GM11168 (cell line): ENCODE measurements around the gene EIF4E3.

Experiments used
- in situ Hi-C: fragments of 300-500 bp; cut with MboI; formaldehyde crosslinking; loops from one replicate; pipeline ENCODE4 v1.12.0; 2022; ENCODE audit warnings: low sequenced_read_pairs; ENCODE audit not compliant: unreplicated experiment

EIF4E3 gene

DNA sequence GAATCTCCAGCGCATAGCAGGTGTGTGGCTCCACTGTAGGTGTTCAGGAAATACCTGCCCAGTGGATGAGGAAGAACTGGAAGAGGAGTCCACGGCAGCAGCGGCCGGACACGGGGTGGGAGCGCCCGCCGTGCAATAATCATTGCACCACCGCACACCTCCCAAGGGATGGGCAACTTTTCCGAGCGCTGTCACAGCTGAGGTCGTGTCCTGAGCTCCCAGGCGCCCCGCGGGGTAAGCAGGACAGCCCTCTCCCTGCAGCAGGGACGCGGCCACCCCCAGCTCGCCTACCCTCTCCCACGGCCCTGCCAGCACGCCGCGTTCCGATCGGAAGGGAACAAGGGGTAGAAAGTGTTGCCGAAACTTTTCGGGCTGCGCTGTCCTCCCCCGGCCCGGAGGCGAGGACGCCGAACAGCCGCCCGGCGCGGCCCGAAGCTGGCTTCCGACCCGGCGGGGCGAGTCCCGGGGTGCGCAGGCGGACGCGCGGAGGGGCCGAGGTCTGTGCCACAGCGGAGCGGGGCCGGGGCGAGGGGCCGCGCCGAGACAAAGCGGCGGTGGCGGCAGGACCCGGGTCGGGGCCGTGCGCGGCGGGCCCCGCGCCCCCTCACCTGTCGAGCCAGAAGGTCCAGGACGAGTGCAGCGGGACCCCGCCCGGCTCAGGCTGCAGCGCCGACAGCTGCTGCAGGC lies 475 bp downstream of the EIF4E3 start:
- in situ Hi-C loops: loop anchor here (25.0 kb wide), 2 partner anchors 363 to 1363 kb away; no protein-coding TSS in a partner anchor

DNA sequence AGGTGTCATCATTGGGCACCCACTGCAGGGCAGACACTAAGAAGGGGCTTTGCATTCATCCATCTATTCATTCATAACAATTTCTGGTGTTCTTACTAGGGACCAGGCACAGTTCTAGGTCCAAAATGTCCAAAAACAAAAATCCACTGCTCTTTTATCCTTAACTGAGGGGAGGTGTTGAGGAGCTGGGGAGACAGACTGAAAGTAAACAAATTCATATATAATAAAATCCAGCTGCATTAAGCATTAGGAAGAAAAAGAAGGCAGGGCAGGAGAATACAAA lies 1.1 kb downstream of the EIF4E3 start:
- in situ Hi-C loops: loop anchor here (25.0 kb wide), 2 partner anchors 363 to 1363 kb away; no protein-coding TSS in a partner anchor

DNA sequence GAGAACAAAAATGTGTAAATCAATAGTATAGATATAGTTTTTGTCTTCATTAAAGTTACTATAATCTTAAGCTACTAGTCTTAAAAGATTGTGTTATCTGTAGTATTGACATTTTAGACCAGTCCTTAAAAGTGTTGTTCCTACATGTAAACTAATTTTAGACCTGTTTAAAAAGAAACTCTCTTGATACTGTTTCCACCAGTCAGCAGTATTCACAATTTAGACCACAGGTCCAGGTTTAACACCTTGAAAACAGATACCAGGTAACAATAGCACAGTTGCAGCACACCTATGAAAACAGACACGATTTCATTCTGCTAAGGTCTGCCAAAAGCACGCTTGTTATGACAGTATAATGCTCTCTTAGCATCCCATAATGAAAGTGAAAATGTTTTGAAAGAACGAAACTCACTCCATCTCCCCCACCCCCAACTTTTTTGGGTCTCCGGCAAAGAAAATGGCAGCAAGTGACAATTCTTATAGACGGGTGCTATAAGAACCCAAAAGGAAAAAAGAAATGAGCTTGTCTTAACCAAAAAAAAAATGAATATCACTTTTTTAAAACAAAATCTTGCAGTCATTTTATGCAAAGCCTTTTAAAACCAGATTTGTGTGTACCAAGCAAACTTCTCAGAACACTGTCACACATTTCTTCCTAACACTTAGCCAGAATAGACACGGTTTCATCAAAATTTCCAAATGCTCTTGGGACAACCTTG lies 1.6 kb downstream of the EIF4E3 start:
- in situ Hi-C loops: loop anchor here (25.0 kb wide), 2 partner anchors 364 to 1364 kb away; no protein-coding TSS in a partner anchor

DNA sequence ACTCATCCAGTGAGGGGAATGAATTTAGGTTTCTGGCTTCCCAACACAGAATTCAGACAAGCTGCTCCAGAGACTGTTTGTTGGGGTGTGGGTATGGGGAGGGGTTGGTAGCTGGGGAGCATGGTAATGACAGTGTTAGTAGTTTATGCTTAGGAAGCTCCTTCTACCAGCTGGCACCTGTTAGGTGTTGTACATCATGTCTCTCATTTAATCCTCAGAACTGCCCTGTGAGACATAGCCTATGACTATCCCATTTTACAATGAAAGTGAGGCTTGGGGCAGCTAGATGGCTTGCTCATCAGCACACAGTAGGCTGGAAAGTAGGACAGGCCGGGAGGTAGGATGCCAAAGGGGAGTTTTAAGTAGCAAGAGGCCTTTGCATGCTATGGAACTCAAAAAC lies 2.5 kb downstream of the EIF4E3 start:
- in situ Hi-C loops: loop anchor here (25.0 kb wide), 2 partner anchors 365 to 1365 kb away; no protein-coding TSS in a partner anchor

DNA sequence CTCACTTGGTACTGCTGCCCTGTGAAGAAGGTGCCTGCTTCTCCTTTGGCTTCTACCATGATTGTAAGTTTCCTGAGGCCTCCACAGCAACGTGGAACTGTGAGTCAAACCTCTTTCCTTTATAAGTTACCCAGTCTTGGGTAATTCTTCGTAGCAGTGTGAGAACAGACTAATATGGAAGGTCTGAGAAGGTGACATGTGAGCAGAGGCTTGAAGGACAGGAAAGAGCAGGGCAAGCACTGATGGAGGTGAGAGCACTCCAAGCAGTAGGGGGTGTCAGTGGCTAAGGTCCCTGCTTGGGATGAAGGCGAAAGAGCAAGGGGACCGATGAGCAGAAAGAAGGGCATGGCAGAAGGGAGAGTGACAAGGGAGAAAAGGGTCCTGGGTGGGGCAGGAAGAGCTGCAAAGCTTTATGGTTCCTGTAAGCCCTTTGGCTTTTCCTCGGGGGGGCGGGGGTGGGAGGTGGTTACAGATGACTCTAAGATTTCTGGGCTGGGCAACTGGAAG lies 3.5 kb downstream of the EIF4E3 start:
- in situ Hi-C loops: loop anchor here (25.0 kb wide), 2 partner anchors 366 to 1366 kb away; no protein-coding TSS in a partner anchor

DNA sequence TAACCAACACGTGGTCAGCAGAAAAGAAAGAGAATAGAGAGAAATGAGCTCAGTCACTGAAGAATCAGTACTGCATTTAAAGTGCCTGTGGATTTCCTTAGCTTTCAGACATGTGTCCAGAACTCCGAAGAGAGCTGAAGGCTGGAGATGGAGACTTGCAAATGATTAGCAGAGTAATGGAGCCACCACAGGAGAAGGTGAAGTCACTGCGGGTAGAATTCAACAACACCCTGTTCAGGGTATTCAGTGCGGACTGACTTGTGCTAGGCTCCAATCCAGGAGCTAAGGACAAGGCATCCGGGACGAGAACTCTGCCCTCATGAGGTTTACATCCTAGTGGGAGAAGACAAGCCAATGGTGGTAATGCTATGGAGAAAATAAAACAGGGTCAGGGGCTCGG lies 4.2 kb downstream of the EIF4E3 start:
- in situ Hi-C loops: loop anchor here (25.0 kb wide), 2 partner anchors 366 to 1366 kb away; no protein-coding TSS in a partner anchor

DNA sequence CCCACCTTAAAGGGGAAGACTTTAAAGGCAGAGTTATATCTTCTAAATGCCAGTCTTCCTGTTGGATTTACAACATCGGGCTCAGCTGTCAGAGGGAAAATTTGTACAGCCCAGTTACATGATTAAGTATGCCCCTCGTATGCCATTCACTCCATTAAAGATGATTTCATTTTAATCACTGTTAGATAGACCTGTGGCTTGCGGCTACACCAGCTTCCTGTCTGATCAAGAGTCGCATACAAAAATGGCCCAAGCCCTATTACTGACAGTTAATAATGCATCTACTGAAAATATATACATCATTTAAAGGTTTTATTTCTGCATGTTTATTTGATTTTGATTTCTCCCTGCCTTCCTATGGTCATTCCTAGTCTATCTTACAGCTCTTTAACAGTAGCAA lies 7.1 kb downstream of the EIF4E3 start:
- in situ Hi-C loops: loop anchor here (10.0 to 25.0 kb wide), 3 partner anchors 369 to 1369 kb away; no protein-coding TSS in a partner anchor

DNA sequence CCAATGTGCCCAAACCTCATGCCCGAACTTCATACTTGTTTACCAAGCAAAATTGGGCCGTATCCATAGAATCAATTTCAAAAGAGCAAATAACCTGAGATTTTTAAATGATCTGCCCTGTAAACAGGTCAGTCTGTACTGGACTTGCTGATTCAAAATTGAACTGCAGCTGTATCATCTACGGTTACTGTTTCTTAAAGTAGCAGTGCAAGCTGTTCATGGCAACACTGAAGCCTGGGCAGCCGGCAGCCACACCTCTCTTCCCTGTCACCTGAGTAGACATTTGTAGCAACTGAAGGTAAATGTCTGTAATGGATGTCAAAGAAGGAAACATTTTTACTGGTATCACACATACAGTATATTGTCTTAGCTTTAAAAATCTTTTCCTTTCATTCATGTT lies 10.6 kb downstream of the EIF4E3 start:
- in situ Hi-C loops: loop anchor here (10.0 to 25.0 kb wide), 3 partner anchors 373 to 1373 kb away; no protein-coding TSS in a partner anchor

DNA sequence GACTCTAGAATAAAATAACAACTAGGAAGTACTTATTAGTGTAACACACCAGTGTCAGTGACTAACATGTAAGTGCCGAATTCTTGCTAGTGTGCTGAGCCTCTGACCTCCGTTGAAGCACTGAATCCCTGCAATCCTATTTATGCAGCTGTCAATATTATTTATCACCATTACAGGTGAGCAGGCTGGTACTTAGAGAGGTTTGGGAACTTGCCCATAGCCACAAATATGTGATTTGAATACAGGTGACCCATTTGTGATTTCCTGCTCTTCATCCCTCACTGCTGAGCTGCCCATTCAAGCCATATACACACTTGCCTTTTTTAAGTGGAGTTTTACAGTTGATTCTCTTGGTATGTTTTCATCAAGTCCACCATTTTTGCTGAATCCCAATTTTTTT lies 12.2 kb downstream of the EIF4E3 start:
- in situ Hi-C loops: loop anchor here (10.0 to 25.0 kb wide), 3 partner anchors 374 to 1374 kb away; no protein-coding TSS in a partner anchor

DNA sequence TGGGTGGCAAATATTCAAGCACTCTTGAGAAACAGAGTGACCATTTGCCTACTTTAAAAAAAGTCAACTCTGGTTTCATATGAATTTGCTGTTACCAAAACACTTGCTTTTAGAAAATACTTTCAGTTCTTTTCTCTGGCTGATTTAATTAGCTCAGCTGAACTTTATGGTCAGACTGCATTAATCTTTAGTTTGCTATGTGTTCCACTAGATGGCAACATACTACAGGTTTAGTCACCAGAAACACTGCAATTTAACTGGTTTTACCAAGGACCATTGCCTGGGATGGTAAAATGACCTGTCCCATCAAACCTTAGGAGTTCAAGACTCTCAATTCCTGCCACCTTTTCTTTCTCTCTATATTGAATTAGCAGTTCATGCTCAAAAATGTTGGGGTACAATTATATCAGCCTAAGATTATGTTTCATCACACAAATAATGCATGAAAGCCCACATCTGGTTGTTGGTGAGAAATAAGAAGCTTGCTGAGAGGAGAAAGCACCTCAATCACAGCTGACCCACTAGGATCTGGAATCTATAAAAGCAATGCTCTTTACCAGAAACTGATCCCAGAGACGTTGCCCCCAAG lies 14.2 kb downstream of the EIF4E3 start:
- in situ Hi-C loops: loop anchor here (10.0 to 25.0 kb wide), 3 partner anchors 376 to 1376 kb away; no protein-coding TSS in a partner anchor

DNA sequence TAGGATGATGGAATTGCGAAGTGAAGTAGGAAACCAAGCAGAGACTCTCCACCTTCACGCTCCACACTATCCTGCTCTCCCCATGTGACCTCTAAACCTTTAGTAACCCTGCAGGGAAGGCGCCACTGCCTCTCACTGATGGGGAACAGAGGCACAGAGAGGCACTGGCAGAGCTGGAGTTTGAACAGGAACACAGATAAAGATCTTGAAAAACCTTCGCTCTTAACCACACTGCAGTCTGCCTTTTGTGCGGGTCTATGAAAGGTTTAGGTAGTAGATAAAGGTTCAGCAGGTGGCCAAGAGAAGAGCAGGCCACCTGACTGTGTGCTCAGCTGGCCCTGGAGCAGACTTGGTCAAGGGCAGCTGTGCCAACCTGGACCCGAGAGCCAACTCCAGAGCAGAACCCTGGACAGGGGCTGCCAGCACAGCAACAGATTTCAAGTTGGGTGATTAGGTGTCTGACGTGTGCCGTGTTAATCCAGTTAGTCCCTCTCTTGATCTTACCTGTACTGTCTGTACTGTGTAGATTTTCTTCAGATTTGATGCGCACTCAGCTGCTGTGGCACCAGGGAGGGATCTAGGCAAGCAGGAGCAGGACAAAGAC lies 15.2 kb downstream of the EIF4E3 start:
- in situ Hi-C loops: loop anchor here (10.0 to 25.0 kb wide), 3 partner anchors 377 to 1377 kb away; no protein-coding TSS in a partner anchor

DNA sequence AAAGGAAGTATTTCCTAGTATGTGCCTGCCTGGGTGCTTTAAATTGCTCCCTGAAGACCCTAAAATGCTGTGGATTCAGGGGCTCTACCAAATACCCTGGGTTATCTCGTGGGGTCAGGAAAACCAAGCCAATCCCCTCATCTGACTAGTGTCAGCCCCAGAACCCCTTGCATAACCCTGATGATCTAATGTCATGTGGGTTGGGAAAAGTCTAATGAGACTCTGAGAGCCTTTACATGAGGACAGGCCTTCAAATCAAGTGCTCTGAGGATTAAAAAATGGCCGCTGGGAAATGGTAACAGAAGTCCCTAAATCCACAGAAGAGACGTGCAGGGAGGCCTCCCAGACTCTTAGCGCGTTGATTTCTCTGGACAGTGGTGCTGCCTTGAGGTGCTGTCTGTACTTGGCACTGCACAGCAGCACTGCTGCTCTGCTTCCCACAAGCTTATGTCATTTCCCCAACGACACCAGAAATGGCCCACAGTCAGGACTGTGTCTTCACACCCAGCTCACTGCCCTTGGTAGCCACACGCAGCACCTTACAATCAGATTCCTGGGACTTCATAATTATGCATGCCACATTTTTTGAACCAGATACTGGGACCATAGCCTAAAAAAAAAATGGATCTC lies 16.6 kb downstream of the EIF4E3 start:
- in situ Hi-C loops: loop anchor here (25.0 kb wide), 2 partner anchors 379 to 1379 kb away; no protein-coding TSS in a partner anchor

DNA sequence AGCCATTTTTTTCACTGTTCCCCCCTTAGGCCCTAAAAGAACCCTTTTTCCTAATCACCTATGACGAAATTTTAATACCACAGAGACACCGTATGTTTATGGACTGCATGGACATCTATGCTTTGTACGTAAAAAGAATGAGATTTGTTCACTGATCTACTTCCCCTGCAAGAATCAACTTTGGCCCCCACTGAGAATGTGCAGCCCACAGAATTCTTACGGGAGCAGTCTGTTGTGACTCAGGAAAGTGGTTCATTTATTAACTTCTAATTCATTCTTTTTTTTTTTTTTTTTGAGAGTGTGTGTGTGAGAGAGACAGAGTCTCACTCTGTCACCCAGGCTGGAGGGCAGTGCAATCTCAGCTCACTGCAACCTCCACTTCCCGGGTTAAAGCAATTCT lies 17.6 kb downstream of the EIF4E3 start:
- in situ Hi-C loops: loop anchor here (25.0 kb wide), 2 partner anchors 380 to 1380 kb away; no protein-coding TSS in a partner anchor

DNA sequence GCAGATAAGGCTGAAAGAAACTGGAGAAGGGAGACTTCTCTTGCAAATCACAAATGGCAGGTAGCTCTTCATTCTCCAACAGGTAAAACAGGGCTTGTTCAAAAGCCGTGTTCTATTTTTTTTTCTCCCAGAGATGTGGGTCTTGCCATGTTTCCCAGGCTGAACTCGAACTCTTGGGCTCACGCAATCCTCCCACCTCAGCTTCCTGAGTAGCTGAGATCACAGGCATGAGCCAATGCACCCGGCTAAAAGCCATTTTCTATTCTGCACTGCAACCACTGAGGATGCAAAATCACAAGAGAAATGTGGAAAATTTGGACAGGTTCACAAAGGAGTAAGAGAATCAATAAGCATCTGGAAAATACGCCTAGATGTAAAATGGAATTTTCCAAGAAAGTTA lies 19.5 kb downstream of the EIF4E3 start:
- in situ Hi-C loops: loop anchor here (25.0 kb wide), 2 partner anchors 382 to 1382 kb away; no protein-coding TSS in a partner anchor

DNA sequence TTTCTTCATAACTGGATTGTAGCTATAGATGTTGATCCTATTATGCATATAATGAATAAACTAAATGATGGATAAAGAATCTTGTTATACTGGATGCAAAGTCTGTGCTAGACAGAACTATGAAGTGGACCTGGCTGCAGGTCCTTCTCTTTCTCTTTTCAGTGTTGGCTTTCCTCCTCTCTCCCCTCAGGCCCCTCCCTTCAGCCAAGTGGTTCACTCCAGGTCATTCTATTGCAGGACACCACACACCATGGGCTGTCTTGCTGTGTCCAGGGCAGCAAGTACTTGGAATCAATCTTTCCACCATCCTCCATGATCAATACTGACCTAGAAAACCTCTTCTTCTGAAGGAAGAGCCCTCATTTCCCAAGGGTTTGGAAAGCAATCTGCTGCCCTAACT lies 20.3 kb downstream of the EIF4E3 start:
- in situ Hi-C loops: loop anchor here (25.0 kb wide), 2 partner anchors 382 to 1382 kb away; no protein-coding TSS in a partner anchor

DNA sequence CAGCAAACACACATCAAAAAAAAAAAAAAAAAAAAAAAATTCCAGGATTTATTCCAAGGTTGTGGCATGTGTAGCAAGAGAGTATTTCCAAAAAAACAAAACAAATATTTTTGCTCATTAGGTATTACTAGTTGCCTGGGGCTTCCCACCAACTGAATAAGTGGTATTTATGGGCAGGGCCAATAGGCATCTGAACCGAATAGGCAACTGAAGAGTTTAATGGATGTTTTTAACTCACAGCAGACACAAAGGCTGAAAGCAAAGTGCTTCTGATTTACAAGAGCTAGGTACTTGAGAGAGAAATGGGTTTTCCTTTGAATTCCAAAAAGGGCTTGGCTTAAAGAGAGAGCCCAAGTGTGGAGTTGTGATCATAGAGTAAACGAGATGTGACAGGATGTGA lies 21.4 kb downstream of the EIF4E3 start:
- in situ Hi-C loops: loop anchor here (25.0 kb wide), 2 partner anchors 384 to 1384 kb away; no protein-coding TSS in a partner anchor

DNA sequence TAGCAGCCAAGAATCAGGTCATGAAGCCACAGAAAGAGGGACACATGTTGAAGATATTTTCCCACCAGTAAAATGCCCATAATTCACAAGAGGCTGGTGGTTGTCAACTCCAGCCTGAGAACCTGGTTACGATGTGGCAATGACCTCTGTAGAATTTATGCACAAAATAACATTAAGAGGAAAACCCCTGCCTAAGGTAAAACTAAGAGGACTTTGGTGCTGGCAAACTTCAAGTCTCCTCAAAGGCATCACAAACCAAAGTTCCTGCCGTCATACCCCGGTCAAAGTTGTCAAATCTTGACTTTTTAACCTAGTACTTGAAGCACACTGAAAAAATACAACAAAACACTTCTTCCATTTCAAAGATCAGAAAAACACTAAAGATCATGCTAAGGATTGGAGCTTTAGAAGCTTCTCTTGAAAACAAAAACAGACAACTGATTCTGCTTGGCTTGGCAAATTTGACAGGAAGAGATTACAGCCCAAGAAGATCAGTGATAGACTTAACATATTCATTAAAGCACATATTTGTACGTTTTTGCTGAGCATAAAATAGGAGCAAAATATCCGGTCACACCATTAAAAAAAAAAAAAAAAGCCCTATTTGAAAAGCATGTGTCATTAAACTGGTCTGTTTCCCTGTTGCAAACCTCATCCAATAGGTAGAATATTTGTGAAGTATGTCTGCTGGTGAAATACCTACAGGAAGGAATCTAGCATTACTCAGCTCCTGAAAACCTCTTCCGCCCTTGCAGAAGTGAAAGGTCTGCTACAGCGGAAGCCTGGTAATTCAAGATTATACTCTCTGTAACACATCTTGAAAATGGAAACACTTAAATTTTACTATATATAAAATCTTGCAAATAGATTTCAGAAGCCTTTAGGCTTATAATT lies 22.8 kb downstream of the EIF4E3 start:
- in situ Hi-C loops: loop anchor here (25.0 kb wide), 2 partner anchors 385 to 1385 kb away; no protein-coding TSS in a partner anchor

DNA sequence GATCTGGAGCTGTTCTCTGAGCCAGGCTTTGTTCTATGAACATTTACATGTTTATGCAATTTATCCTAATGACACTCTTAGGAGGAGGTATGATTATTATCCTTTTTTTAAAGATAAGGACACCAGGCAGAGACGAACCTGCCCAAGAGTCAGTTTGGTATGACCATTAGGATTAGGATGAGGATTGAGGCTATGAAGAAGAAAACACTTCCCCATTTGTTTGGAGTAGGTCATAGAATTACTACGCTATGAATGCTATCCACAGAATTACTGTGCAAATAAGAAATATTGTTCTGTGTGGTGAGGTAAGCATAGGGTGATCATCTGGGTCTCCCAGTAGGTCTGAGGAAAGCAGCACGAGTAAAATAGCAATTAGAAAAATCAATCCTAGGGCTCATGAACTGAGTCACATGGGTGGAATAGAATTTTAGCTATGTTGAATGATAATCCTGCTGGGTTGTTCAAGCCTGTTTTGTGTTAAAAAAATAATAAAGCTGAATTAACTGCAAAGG lies 23.9 kb downstream of the EIF4E3 start:
- in situ Hi-C loops: loop anchor here (25.0 kb wide), 2 partner anchors 386 to 1386 kb away; no protein-coding TSS in a partner anchor
